ENCODE data around the gene HRAS.

DNA sequence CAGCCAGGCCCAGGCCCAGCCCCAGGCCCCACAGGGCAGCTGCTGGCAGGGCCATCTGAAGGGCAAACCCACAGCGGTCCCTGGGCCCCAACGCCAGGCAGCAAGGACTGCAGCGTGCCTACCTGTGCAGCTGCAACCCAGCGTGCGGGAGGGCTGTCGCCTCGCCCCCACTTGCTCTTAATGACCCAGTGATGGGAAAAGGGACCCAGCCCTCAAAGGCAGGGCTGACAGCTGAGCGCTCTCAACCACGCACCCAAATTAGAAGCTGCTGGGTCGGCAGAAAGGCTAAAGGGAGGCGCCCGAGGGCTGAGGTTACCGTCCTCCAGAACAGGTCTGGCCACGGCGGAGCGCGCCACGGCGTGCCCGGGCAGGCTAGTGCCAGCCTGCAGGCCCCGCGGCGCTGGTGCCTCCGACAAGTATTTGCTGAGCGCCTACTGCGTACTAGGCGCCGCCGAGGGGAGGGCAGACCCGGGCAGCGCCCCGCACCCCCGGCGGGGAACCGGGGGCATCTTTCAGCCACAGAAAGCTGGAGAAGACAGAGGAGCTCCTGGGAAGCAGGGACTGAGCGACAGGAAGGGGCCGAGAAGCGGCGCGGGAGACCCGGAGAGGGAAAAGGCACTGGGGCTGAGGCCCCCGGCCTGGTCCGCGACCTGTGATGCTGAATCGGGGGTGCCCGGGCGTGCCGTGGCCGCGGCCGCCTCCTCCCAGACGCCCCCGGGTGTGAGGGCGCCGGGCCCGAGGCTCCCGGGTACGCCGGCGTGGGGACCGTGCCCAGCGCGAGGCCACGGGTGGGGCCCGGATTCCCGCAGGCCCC lies 773 bp downstream of the HRAS start:
- TF ChIP-seq, protein P1, sequence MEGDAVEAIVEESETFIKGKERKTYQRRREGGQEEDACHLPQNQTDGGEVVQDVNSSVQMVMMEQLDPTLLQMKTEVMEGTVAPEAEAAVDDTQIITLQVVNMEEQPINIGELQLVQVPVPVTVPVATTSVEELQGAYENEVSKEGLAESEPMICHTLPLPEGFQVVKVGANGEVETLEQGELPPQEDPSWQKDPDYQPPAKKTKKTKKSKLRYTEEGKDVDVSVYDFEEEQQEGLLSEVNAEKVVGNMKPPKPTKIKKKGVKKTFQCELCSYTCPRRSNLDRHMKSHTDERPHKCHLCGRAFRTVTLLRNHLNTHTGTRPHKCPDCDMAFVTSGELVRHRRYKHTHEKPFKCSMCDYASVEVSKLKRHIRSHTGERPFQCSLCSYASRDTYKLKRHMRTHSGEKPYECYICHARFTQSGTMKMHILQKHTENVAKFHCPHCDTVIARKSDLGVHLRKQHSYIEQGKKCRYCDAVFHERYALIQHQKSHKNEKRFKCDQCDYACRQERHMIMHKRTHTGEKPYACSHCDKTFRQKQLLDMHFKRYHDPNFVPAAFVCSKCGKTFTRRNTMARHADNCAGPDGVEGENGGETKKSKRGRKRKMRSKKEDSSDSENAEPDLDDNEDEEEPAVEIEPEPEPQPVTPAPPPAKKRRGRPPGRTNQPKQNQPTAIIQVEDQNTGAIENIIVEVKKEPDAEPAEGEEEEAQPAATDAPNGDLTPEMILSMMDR (IDR thresholded peaks at IDR 0.05) = no peak
- no peak for TF ChIP-seq POLR2AphosphoS5 (IDR thresholded peaks at IDR 0.05; ENCODE audit: low read depth, low read length)
- TF ChIP-seq SIN3A (IDR thresholded peaks at IDR 0.05; ENCODE audit: borderline replicate concordance, insufficient read depth, low read depth, low read length) = peak; percentile 30; the same call in 1 of the 2 replicates
- TF ChIP-seq, protein P2, sequence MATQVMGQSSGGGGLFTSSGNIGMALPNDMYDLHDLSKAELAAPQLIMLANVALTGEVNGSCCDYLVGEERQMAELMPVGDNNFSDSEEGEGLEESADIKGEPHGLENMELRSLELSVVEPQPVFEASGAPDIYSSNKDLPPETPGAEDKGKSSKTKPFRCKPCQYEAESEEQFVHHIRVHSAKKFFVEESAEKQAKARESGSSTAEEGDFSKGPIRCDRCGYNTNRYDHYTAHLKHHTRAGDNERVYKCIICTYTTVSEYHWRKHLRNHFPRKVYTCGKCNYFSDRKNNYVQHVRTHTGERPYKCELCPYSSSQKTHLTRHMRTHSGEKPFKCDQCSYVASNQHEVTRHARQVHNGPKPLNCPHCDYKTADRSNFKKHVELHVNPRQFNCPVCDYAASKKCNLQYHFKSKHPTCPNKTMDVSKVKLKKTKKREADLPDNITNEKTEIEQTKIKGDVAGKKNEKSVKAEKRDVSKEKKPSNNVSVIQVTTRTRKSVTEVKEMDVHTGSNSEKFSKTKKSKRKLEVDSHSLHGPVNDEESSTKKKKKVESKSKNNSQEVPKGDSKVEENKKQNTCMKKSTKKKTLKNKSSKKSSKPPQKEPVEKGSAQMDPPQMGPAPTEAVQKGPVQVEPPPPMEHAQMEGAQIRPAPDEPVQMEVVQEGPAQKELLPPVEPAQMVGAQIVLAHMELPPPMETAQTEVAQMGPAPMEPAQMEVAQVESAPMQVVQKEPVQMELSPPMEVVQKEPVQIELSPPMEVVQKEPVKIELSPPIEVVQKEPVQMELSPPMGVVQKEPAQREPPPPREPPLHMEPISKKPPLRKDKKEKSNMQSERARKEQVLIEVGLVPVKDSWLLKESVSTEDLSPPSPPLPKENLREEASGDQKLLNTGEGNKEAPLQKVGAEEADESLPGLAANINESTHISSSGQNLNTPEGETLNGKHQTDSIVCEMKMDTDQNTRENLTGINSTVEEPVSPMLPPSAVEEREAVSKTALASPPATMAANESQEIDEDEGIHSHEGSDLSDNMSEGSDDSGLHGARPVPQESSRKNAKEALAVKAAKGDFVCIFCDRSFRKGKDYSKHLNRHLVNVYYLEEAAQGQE (IDR thresholded peaks at IDR 0.05; ENCODE audit: insufficient read depth in 1 of 2, low read depth in 2 of 2, low read length in 1 of 2) = 0 out of 4 replicates have a peak, but pooled peaks of 1 of the 2 experiments have one; percentile 43
- no peak for TF ChIP-seq TCF7L2 (IDR thresholded peaks at IDR 0.05; ENCODE audit: low read depth, low read length)

Data from Panc1 (cell line).